HG03060 (cell line): ENCODE measurements around the gene RAB24.
"Not testable (repeated sequence)": the region's sequence is repeated elsewhere in the genome, so short reads cannot be mapped to it uniquely, and the experiment has no call there.

Source experiments
- ATAC-seq: cut with Tn5 transposase; IDR thresholded peaks from one replicate; pipeline ENCODE4 v1.9.1; 2021; ENCODE audit warnings: low read depth, moderate number of reproducible peaks; ENCODE audit not compliant: unreplicated experiment

RAB24 gene

GRCh38 chr5:177311723-177312648, 8.5 kb upstream of the RAB24 start, which contains the start of gene MXD3:
MXD3 (minus strand) TSS chr5:177311898; CDS start chr5:177311830, 68 bp downstream.
- peak; percentile 47 for ATAC-seq

- ATAC-seq, result no peak
Measured at GRCh38 chr5:177311392-177311722, 7.8 kb upstream of the RAB24 start.

- no peak for ATAC-seq
Measured at GRCh38 chr5:177310757-177311391, 7.4 kb upstream of the RAB24 start.

DNA sequence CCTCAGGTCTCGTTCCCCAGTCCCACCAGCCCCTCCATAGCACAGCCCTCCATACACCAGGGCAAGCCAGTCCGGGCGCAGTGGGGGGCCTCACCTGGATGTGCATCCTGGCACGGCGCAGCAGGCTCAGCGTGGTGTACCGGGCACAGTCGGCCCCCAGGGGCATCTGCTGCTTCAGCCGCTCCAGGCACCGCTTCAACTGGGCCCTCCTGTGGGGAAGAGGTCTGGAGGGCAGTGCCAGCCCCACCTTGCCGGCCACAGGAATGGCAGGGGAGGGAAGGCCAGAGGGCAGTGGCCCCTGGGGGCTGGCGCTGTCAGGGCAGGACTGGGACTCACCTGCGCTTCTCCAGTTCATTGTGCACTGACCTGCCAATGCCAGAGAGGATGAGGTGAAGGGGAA, 6.8 kb upstream of the RAB24 start:
- no peak for ATAC-seq

DNA sequence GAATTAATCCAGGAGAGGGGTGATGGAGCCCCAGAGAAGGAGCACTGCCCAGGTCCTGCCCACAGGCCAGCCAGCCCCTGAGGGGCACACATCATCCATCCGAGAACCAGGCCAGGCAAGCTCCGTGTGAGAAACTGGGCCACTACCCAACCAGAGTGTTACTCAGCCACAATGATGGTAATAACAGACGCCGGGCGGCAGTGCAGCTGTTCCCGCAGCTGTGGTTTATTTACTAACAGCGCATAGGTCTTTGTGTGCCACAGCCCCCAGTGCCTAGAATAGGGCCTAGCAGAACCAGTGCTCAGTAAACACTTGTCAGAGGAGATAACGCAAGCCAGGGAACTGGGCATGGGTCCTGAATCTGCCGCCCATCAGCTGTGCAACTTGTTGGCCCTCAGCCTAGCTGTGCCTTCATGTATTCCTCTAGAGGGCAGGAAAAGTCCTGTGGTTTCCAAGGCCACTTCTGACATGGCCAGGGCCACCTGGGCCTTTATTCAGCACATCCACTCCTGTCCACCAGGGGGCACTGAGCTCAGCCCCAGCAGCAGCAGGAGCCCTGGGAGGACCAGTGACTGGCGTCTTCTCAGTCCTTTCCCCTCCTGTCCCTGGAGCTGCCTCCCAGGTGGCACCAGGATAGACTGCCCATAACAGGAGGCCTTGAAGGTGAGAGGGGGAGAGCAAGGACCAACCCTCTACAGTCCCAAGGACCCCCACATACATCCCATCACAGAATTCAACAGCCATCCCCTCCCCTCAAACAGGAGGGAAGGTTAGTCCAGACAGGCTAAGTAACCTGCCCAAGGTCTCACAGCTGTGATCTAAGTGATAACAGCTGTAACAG, 6.1 kb upstream of the RAB24 start:
- no peak for ATAC-seq

DNA sequence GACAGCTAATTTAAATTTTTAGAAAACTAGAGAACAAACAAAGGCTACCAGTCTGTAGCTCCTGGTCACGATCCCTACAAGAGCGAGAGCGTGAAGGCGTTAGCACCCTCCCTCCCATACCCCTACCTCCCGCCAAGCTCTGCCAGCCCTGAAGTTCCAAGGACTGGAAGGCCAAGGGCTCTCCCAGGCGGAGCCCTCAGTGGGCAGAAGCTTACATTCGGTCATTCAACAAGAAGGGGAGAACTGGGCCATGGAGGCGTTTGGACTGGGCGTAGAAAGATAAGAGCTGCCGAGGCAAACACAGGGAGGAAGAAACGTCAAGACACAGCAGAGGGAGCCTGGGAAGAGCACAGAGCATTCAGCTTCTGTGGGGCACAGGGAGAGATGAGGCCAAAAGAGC, 5.2 kb upstream of the RAB24 start:
- no peak for ATAC-seq

GRCh38 chr5:177307544-177308363, 4.2 kb upstream of the RAB24 start:
- no peak for ATAC-seq

DNA sequence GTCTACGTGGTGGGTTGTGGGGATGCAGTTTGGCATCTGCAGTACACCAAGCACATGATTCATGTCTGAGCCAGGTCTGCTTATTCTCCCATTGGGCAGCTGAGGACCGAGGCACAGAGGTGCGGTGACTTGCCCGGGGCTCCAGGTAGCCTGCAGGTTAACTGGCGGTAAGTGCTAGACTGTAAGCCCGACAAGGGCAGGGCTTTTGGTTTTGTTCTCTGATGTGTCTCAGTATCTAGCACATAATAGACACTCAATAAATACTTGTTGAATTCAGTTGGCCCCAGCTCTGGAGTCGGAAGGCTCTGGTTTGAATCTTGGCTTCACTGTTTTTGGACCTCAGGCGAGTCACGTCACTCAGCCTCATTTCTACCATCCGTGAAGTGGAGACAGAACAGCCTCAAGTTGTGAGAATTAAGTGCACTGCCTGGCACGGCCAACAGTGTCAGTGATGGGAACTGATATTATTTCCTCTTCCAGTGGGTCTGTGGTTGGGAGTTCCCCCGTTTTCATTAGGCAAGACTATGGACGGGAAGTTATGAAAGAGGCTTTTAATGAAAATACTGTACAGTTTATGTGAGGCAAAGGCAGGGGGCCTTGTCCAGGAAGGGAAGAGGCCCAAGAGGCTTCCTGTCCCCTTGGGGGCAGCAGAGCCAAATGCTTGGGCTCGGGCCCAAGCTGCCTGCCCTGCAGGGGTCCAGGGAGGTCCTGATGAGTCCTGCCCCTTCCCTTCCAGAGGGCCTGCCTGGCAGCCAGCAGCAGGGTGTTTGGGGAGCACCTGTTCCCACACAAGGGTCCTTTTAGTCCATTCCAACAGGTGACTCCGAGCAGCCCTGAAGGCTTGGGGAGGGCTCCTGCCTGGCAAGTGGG, 3.4 kb upstream of the RAB24 start:
- no peak for ATAC-seq

- not testable (repeated sequence) for ATAC-seq
Measured at GRCh38 chr5:177306103-177306640, 2.7 kb upstream of the RAB24 start.

- ATAC-seq, result no peak
Measured at GRCh38 chr5:177304392-177305119, 1.0 kb upstream of the RAB24 start.

DNA sequence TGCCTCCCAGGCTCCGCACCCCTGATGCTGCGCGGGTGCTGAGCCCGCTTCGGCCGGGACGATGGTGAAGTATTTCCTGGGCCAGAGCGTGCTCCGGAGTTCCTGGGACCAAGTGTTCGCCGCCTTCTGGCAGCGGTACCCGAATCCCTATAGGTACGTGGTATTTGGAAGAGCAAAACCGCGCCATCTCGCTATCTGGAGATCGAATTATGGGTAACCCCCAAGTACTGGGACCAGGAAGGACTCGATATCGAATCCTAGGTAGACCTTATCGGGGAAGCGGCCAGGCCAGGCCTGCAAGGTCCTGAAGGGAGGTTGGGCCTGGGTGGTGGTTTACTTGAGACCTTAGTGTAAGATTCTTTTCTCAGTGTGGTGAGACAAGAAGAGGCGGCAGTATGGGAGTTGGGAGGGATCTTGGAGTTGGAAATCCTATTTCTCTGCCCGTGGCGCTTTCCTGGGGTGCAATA, 439 bp upstream of the RAB24 start:
- no peak for ATAC-seq

DNA sequence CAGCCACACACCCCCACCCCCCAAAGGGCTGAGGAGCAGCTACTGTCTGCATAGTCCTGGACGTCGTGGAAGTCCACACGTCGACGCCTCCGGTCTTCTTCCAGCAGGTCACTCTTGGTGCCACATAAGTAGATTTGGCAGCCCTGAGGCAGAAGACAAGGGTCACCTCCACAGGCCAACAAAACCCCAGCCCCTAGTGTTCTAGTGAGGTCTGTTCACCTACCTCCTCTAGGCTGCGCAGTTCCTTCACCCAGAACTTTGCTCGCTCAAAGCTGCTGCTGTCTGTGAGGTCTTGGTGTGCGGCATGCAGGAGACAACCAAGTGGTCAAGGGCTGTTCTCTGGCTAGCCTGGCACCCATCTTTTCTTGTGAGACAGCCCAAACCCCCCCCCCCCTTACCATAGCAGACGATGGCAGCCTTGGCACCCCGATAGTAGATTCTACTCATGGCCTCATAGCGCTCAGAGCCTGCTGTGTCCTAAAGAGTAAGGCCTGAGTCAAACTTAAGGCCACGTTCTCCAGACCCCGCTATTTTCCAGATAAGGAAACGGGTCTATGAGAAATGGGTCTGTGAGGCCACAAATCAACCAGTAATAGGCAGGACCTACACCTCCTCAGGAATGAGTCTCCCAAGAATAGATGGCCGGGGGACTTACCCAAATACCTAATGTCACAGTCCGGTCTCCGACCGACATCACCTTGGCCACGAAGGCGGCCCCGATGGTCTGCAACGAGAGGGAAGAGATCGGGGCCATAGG, 987 bp downstream of the RAB24 start:
- ATAC-seq, result no peak

GRCh38 chr5:177301503-177302165, 1.9 kb downstream of the RAB24 start:
- ATAC-seq, result no peak

DNA sequence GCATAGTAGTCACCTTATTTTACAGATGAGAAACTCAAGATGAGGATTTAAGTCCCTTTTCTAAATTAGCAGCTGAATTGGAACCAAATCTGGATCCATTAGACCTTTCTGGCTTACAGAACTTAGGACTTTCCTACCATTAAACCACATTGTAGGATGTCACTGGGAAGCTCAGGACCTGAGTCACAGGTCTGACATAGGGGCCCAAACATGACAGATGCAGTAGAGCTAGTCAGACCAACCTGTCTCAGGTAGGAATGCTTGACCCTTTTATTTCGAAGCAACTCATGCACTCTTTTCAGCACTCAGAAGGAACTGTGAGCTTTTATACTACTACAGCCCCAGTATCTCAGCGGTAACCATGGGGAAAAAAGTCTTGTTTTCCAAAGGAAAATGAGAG, 2.6 kb downstream of the RAB24 start:
- no peak for ATAC-seq

DNA sequence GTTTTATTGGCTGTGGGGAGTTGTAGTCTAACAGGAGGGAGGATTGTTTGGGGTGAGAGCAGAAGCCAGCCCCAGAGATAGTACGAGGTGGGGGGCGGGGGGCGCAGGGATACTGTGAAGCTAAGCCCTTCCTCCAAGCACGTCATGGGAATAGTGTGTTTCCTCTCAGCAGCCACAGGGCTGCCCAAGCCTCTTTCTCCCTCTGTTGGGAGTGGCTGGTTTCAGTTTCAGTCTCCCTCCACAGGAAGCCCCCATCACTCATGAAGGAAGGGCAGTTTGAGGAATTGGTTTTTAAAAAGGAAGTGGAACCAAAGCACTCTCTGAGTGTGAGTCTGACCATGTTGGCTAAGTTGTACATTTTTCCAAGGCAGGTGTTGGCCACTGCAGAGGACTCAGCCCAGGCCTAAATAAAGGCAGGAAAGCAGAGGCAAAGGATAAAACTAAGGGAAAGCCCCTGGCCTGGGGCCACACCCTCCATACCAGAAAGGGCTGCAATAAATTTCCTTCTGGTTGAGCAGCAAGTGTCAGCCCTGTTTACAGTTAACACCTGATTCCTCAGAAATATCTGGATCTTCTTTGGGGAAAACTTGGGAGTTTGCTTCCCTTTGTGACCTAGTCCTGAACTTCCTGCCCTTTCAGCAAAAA, 3.2 kb downstream of the RAB24 start:
- peak; percentile 26 for ATAC-seq

- no peak for ATAC-seq
Measured at GRCh38 chr5:177299697-177300096, 3.8 kb downstream of the RAB24 start.

- ATAC-seq, result no peak
Measured at GRCh38 chr5:177297922-177298321, 5.6 kb downstream of the RAB24 start.
